Loucy (cell line): Measurements from ENCODE around the gene RGMA.

ENCODE experiments used
- H2AFZ ChIP-seq: fragments of 200-600 bp; sonication (generic); 2 replicates; pipeline ENCODE4 v1.6.0; 2016; ENCODE audit warnings: antibody characterized with exemption, mild to moderate bottlenecking, low read length, moderate library complexity
- H3F3A ChIP-seq: fragments of 200-600 bp; 2 replicates; pipeline ENCODE4 v1.6.0; 2016; ENCODE audit warnings: antibody characterized with exemption, low read depth, mild to moderate bottlenecking
- H3K27me3 ChIP-seq: fragments of 200-600 bp; sonication (generic); 2 replicates; pipeline ENCODE4 v1.6.1; 2014; ENCODE audit warnings: low read length, mild to moderate bottlenecking; ENCODE audit not compliant: insufficient read depth, poor library complexity, severe bottlenecking
- H3K36me3 ChIP-seq: fragments of 200-600 bp; sonication (generic); 2 replicates; pipeline ENCODE4 v1.6.1; 2016; ENCODE audit warnings: low read length; ENCODE audit not compliant: insufficient read depth
- H3K4me1 ChIP-seq: fragments of 200-600 bp; sonication (generic); 2 replicates; pipeline ENCODE4 v1.5.1; 2014; ENCODE audit warnings: low read length, mild to moderate bottlenecking; ENCODE audit not compliant: insufficient read depth, poor library complexity, severe bottlenecking
- H3K4me2 ChIP-seq: fragments of 200-600 bp; sonication (generic); 2 replicates; pipeline ENCODE4 v1.6.0; 2014; ENCODE audit warnings: antibody characterized with exemption, low read length, low read depth, mild to moderate bottlenecking; ENCODE audit not compliant: poor library complexity, severe bottlenecking
- H3K4me3 ChIP-seq: fragments of 200-600 bp; sonication (generic); 2 replicates; pipeline ENCODE4 v1.5.1; 2014; ENCODE audit warnings: low read length, mild to moderate bottlenecking, mixed read lengths; ENCODE audit not compliant: poor library complexity, severe bottlenecking
- H3K79me2 ChIP-seq: fragments of 200-600 bp; sonication (generic); 2 replicates; pipeline ENCODE4 v1.6.1; 2014; ENCODE audit warnings: low read length; ENCODE audit not compliant: insufficient read depth
- H3K9ac ChIP-seq: fragments of 200-600 bp; sonication (generic); 2 replicates; pipeline ENCODE4 v1.6.0; 2014; ENCODE audit warnings: mild to moderate bottlenecking, low read depth, low read length, moderate library complexity; ENCODE audit not compliant: poor library complexity, severe bottlenecking
- H3K9me2 ChIP-seq: fragments of 200-600 bp; sonication (generic); replicated peaks from 2 replicates; pipeline ENCODE4 v1.6.1; 2016; ENCODE audit warnings: low read depth, low read length, mixed read lengths
- H3K9me3 ChIP-seq: fragments of 200-600 bp; sonication (generic); 2 replicates; pipeline ENCODE4 v1.6.1; 2014; ENCODE audit warnings: mild to moderate bottlenecking, antibody characterized with exemption, low read length, low read depth; ENCODE audit not compliant: insufficient read depth
- H4K20me1 ChIP-seq: fragments of 200-600 bp; sonication (generic); 2 replicates; pipeline ENCODE4 v1.6.0; 2014; ENCODE audit warnings: antibody characterized with exemption, low read length, mild to moderate bottlenecking; ENCODE audit not compliant: insufficient read depth, poor library complexity, severe bottlenecking
- EZH2phosphoT487 ChIP-seq: fragments of 200-600 bp; IDR thresholded peaks from 2 replicates; pipeline ENCODE4 v1.6.1; 2018; ENCODE audit warnings: antibody characterized with exemption, mild to moderate bottlenecking, moderate library complexity, borderline replicate concordance
- TF ChIP-seq, protein P1 (sequence below): fragments of 200-600 bp; sonication (generic); conservative IDR thresholded peaks from 2 replicates; pipeline ENCODE4 v1.5.1; 2014; ENCODE audit warnings: mild to moderate bottlenecking, antibody characterized with exemption, low read length

Gene RGMA

DNA sequence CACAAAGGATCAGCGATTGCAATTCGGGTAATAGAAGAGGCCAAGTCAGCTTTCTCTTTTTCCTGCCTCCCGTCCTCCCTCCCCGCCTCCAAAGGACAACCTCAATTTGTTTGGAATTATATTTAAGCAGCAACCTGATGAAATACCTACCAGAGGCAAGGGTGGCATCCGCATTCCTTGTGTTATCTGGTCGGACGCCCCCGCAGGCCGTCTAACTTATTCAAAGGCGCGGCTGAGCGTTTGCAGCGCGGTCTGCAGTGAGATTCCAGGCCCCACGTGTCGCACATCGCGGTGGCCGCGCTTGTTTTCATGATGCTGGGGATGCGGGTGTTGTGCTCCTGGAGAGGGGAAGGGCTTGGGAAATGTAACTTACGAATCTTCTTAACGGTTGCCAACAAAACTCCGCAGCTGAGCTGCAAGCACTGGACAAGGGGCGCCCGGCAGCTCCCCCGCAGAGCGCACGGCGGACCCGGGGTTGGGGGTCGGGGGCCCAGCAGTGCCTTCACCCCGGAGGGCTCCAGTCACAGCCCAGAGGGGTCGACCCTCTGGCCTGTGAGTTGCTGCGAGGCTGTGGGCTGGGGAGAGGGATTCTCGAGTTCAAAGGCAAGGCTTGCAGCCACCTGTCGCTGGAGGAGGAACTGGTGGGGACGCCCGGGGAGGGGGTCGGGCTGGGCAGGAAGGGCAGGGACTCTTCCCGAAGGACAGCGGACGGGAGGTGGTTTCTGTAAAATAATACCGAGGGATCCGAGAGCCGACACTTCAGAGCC, 20.5 kb upstream of the RGMA start:
- Histone ChIP-seq H3K4me1 (no peaks in the 10 kb centered on the region), H3K36me3 (no peaks in the 10 kb centered on the region), H3K4me2 (no peak overlapping the region), H3F3A (no peaks in the 10 kb centered on the region), H3K9me3 (no peaks in the 10 kb centered on the region), H4K20me1 (no peaks in the 10 kb centered on the region), H3K27me3 (no peaks in the 10 kb centered on the region), H2AFZ (no peak overlapping the region), H3K9me2 (no peaks in the 10 kb centered on the region), H3K4me3 (no peak overlapping the region), H3K79me2 (no peaks in the 10 kb centered on the region), H3K9ac (no peak overlapping the region)
- TF ChIP-seq, protein P1, sequence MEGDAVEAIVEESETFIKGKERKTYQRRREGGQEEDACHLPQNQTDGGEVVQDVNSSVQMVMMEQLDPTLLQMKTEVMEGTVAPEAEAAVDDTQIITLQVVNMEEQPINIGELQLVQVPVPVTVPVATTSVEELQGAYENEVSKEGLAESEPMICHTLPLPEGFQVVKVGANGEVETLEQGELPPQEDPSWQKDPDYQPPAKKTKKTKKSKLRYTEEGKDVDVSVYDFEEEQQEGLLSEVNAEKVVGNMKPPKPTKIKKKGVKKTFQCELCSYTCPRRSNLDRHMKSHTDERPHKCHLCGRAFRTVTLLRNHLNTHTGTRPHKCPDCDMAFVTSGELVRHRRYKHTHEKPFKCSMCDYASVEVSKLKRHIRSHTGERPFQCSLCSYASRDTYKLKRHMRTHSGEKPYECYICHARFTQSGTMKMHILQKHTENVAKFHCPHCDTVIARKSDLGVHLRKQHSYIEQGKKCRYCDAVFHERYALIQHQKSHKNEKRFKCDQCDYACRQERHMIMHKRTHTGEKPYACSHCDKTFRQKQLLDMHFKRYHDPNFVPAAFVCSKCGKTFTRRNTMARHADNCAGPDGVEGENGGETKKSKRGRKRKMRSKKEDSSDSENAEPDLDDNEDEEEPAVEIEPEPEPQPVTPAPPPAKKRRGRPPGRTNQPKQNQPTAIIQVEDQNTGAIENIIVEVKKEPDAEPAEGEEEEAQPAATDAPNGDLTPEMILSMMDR, result no peak
- TF ChIP-seq EZH2phosphoT487, result no peak

DNA sequence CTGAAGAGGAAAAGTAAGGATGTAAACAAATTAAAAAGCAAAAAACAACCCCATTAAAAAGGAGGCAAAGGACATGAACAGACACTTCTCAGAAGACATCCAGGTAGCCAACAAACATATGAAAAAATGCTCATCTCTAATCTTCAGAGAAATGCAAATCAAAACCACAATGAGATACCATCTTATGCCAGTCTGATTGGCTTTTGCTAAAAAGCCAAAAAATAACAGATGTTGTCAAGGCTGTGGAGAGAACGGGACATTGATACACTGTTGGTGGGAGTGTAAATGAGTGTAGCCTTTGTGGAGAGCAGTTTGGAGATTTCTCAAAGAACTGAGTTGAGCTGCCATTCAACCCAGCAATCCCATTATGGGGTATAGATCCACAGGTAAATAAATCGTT, 18.6 kb upstream of the RGMA start:
- no peak overlapping the region for H3K4me3 ChIP-seq
- no peaks in the 10 kb centered on the region for H3K4me1 ChIP-seq
- H3K27me3 ChIP-seq, result no peaks in the 10 kb centered on the region
- H2AFZ ChIP-seq, result no peak overlapping the region
- TF ChIP-seq, protein P1, result no peak
- no peak for TF ChIP-seq EZH2phosphoT487
- H3F3A ChIP-seq, result no peaks in the 10 kb centered on the region
- H4K20me1 ChIP-seq, result no peaks in the 10 kb centered on the region
- H3K4me2 ChIP-seq, result no peak overlapping the region
- no peaks in the 10 kb centered on the region for H3K36me3 ChIP-seq
- no peaks in the 10 kb centered on the region for H3K9me3 ChIP-seq
- no peaks in the 10 kb centered on the region for H3K9me2 ChIP-seq
- H3K79me2 ChIP-seq, result no peaks in the 10 kb centered on the region
- H3K9ac ChIP-seq, result no peak overlapping the region

DNA sequence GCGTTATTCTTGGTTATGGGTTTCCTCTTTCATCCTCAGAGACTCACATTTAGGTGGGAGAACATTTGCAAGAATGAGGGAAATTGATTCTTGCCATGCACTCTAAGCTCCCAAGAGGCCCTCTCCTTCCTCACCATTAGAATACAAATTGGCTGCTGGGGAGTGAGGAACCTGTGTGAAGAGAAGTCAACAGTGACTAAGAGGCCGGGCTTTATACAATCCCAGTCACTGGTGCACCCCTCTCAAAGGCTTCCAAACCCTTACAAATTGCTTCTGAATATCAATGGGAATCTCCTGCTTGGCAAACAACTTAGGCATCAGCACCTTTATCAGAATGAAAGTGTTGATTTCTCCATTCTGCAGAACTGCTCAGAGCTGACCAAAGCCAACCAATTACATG, 16.5 kb upstream of the RGMA start:
- no peaks in the 10 kb centered on the region for H3K4me1 ChIP-seq
- no peaks in the 10 kb centered on the region for H3K36me3 ChIP-seq
- no peaks in the 10 kb centered on the region for H3K9me2 ChIP-seq
- H4K20me1 ChIP-seq, result no peaks in the 10 kb centered on the region
- no peak overlapping the region for H3K4me3 ChIP-seq
- H3K9ac ChIP-seq, result no peak overlapping the region
- no peaks in the 10 kb centered on the region for H3F3A ChIP-seq
- TF ChIP-seq EZH2phosphoT487, result no peak
- TF ChIP-seq, protein P1, result no peak
- H3K79me2 ChIP-seq, result no peaks in the 10 kb centered on the region
- no peak overlapping the region for H3K4me2 ChIP-seq
- H3K9me3 ChIP-seq, result no peaks in the 10 kb centered on the region
- no peaks in the 10 kb centered on the region for H3K27me3 ChIP-seq
- no peak overlapping the region for H2AFZ ChIP-seq
